NCI-H524 (cell line): ENCODE measurements around the gene AKIP1.

Source experiments
- DNase-seq, 2 experiments: peaks; one replicate each; lab custom pipeline; 2025; lab: John Stamatoyannopoulos, UW

Gene AKIP1

DNA sequence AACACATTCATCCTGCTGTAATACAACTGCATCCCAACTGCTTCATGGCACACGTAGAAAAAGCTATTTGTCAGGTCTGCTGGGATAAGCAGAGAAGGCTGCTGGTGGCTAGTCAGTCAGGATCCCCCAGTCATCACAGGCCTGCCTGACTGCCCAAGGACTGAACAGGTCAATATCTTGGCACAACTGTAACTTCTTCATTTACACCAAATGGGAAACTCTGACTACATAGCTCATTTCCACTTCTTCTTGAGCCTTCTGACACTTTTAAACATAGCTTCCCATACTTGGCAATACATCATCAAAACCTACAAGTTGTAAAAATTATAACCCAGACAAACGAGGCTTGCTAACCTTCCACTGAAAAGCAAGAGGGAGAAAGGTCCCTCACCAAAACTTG is 50.4 kb downstream of the AKIP1 start:
- no peak for DNase-seq

DNA sequence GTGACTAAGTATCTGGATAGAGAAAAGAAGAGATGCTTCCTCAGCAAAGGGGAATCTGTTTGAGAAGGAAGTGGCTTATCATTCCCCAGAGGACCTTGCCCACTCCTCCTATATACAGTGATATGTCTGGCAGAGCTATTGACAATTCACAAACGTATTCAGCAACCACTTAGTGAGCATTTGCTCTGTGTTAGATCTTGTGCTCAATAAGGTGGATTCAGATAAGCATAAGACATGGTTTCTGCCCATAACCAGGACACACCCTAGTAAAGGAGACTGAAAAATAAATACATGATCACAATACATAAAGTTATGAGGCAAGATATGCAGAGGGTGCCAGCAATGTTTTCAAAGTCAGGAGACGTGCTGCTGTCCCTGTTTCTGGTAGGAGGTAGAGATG is 51.9 kb downstream of the AKIP1 start:
- no peak for DNase-seq

DNA sequence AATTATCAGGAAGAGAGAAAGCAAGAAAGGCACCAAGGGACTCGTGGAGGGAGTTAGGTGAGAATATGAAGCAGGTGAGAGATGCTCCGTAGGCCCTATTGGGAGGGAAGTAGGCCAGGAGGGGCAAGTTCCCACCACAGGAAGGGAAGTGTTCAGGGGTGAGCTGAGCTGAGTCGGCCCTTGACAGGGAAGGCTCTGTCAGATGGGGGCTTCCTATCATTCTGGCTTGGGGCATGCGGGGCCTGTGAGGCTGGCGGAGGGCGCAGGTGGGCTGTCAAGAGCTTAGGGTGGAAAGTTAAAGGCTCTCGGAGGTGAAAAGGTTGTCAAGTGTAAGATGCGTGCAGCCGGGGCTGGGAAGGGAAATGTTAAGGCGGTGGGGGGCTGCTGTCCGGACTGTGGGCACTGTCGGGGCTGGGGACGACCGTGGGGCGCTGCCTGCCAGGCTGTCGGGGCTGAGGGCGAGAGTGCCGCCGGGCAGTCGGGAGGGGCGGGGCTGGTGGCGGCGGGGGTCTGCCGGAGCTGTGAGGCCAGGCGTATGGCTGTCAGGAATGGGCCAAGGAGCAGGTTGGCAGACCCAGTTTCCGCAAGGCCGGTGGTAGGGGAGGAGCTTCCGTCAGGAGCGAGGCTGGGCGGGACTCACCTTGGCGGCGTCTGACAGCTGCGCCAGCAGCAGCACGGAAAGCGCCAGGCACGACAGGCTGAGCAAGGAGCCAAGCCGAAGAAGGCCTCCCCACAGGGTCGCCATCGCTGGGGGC is 52.8 kb downstream of the AKIP1 start:
- DNase-seq: peak; percentile 58 to 67

DNA sequence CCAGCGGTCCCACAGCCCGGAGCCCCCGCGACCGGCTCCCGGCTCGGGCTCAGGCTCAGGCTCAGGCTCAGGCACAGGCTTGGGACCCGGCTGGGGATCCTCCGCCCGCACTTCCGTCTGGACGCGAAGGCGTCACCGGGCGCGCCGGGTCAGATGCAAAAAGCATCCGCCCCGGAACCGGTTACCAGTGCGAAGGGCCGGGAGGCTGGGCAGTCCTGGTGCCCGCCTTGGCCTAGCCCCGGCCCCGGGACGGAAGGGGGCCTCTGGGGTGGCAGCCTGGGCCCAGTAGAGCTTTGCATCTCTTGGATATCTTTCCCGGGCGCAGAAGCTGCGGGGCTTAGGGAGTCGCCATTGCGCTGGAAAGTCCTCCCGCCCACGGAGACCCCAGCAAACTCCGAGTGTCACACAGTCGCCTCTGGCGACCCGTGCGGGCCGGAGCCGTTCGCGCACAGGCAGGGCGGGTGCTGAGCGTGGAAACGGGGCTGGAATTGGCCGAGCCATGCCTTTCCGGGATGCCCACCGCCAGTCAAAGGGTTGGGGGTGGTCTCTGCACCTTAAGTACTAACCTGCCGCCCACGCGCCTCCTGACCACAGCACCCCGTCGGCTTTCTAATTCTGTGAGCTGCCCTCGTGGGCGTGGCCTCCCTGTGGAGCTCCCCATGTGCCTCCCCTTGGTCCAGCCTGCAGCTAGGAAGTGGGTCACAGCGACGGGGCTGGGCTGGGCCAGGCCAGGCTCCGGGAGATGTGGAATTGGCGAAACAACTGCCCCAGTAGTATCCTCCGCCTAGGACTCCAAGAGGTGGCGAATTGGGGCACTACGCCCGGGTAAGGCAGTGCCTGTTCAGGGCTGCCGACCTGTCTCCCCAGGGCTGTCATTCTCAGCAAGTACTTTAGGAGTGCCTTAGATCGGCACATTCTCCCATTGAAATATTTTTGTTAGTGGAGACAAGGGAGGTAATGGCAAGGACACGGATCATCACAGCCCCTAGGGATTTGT is 53.6 kb downstream of the AKIP1 start, which contains the start of gene TMEM9B:
TSS of gene TMEM9B (minus strand) at position 119 of the 997 bp plus-strand sequence. CDS start 129 bp downstream, outside the sequence.
- DNase-seq: peak; percentile 58 to 75

DNA sequence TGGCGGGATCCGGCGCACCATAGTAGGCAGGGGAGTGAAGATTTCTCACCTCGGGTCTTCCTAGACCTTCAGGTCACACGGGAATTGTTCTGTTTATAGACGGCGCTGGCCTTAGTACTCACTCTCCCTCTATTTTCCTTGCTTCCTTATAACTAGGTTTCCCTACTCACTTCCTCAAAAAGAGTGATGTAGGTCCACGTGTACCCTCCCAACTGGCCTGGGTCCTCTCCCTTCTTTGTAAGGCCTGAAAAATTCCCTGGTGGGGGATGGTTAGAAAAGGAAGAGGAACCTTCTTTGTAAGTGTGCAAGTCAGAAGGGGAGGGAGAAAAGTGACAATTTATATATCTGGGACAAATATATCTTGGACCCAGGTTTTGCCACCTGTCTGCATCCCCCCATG is 56.2 kb downstream of the AKIP1 start:
- DNase-seq: no peak
